Gastrocnemius medialis (tissue), 4 donors: Measurements from ENCODE around the gene SEMA4F.

Experiments used
- CTCF ChIP-seq, 5 experiments: fragments of 450-650 bp in 3 of 5; fragments of 200-600 bp in 2 of 5; sonication (generic) in 2 of 5; IDR thresholded peaks in 4 of 5; conservative IDR thresholded peaks in 1 of 5; 1 replicate in 4 of 5; 2 replicates in 1 of 5; pipeline ENCODE4 v1.5.1; 2016 to 2019; ENCODE audit warnings: antibody characterized with exemption in 5 of 5, mild to moderate bottlenecking in 3 of 5, moderate library complexity in 3 of 5
- POLR2A ChIP-seq, 2 donors: fragments of 450-650 bp; IDR thresholded peaks; one replicate each; pipeline ENCODE4 v1.6.1; 2017; ENCODE audit warnings: antibody characterized with exemption in 2 of 2, mild to moderate bottlenecking in 2 of 2, moderate library complexity in 2 of 2

GRCh38 chr2:74653985-74654882 is at the start of gene SEMA4F:
- TF ChIP-seq CTCF (IDR thresholded peaks at IDR 0.05 in 4 of 5, conservative IDR thresholded peaks at IDR 0.05 in 1 of 5), result no peak
- peak in 1 of 2 donors; percentile 56 for TF ChIP-seq POLR2A (IDR thresholded peaks at IDR 0.05)
